ENCODE data around the gene MEIS2.
A peak's percentile ranks its signal among the peaks of the same experiment; 100 is the strongest.

GRCh38 chr15:37096558-37097143, 3.7 kb downstream of the MEIS2 start:
- TF ChIP-seq EZH2 (IDR thresholded peaks at IDR 0.05; ENCODE audit: low read depth, unreplicated experiment) (peak; percentile 89), ZNF114 (CRISPR knock-in tag; IDR thresholded peaks at IDR 0.05) (no peak), EZH2phosphoT487 (IDR thresholded peaks at IDR 0.05; ENCODE audit: unreplicated experiment) (peak; percentile 18), STAT1 (IDR thresholded peaks at IDR 0.05; ENCODE audit: unreplicated experiment) (no peak), POLR2AphosphoS5 (IDR thresholded peaks at IDR 0.05; ENCODE audit: low read depth) (no peak; the same call in 1 of the 2 replicates), ETS1 (IDR thresholded peaks at IDR 0.05) (no peak), REST (IDR thresholded peaks at IDR 0.05; ENCODE audit: unreplicated experiment) (no peak), CREB1 (CRISPR knock-in tag; IDR thresholded peaks at IDR 0.05; ENCODE audit: low read depth) (no peak), NANOG (IDR thresholded peaks at IDR 0.05; ENCODE audit: borderline replicate concordance) (no peak), JUNB (IDR thresholded peaks at IDR 0.05; ENCODE audit: unreplicated experiment) (no peak), ZNF462 (CRISPR knock-in tag; IDR thresholded peaks at IDR 0.05) (no peak)
- TF ChIP-seq, protein P1, sequence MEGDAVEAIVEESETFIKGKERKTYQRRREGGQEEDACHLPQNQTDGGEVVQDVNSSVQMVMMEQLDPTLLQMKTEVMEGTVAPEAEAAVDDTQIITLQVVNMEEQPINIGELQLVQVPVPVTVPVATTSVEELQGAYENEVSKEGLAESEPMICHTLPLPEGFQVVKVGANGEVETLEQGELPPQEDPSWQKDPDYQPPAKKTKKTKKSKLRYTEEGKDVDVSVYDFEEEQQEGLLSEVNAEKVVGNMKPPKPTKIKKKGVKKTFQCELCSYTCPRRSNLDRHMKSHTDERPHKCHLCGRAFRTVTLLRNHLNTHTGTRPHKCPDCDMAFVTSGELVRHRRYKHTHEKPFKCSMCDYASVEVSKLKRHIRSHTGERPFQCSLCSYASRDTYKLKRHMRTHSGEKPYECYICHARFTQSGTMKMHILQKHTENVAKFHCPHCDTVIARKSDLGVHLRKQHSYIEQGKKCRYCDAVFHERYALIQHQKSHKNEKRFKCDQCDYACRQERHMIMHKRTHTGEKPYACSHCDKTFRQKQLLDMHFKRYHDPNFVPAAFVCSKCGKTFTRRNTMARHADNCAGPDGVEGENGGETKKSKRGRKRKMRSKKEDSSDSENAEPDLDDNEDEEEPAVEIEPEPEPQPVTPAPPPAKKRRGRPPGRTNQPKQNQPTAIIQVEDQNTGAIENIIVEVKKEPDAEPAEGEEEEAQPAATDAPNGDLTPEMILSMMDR (conservative IDR thresholded peaks at IDR 0.05; ENCODE audit: low read depth in 2 of 2) = no peak
